HG02973 (cell line): ENCODE results near the gene COL28A1.
"Not testable (repeated sequence)": the region's sequence is repeated elsewhere in the genome, so short reads cannot be mapped to it uniquely, and the experiment has no call there.

Experiments used
- ATAC-seq: cut with Tn5 transposase; IDR thresholded peaks from one replicate; pipeline ENCODE4 v1.9.1; 2021; ENCODE audit warnings: moderate library complexity; ENCODE audit not compliant: unreplicated experiment

Gene COL28A1

DNA sequence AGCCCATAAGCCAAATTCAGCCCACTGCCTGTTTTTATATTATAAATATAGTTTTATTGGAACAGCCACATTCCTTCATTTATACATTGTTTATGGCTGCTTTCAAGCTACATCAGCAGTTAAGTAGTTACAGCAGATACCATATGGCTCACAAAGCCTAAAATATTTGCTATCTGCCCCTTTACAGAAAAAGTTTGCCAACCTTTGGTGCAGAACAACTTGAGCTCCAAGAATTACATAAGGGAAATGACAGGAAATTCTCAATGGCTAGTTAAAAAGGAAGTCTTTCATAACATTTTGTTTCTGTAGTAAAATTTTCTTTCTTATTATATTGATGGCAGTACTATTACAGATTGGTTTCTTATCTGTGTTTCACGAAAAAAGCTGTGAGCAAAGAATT is 59.3 kb downstream of the COL28A1 start:
- ATAC-seq, result no peak

DNA sequence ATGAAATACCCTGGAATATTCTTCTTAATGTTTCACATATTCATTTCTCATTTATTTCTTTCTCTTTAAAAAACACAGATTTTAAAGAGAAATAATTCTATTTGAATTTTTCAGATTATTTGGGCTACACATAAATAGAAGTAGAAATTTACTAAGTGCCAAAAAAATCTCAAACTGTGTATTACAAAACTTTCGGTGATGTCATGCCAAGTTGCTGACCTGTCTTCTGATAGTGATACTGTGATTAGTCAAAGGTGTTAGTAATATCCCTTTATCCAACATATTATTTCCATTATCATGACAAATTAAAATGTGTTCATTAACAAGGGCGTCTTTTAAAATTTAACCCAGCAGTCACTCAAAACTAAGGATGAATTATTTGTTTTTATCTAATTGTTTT is 60.1 kb downstream of the COL28A1 start:
- ATAC-seq, result no peak

DNA sequence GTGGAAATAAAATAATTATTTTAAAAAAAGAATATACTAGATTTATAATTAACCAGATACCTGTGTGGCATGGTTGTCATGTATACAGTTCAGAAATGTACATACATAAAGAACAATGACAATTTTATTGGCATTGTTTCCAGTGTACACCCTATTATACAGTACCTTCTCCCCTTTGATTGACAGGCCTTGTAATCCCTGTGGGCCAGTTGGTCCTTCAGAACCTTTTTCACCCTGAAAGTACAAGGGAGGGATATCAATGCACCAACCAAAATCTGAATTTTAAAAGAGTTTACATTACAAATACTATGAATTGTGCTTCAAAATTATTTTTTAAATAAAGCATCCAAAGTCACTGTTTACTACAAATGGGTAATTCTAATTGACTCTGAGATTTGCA is 61.2 kb downstream of the COL28A1 start:
- no peak for ATAC-seq

DNA sequence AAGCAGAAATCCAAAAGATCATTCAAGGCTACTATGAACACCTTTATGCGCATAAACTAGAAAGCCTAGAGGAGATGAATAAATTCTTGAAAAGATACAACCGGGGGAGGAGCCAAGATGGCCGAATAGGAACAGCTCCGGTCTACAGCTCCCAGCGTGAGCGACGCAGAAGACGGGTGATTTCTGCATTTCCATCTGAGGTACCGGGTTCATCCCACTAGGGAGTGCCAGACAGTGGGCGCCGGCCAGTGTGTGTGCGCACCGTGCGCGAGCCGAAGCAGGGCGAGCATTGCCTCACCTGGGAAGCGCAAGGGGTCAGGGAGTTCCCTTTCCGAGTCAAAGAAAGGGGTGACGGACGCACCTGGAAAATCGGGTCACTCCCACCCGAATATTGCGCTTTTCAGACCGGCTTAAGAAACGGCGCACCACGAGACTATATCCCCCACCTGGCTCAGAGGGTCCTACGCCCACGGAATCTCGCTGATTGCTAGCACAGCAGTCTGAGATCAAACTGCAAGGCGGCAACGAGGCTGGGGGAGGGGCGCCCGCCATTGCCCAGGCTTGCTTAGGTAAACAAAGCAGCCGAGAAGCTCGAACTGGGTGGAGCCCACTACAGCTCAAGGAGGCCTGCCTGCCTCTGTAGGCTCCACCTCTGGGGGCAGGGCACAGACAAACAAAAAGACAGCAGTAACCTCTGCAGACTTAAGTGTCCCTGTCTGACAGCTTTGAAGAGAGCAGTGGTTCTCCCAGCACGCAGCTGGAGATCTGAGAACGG is 70.5 kb downstream of the COL28A1 start:
- ATAC-seq, result not testable (repeated sequence)

DNA sequence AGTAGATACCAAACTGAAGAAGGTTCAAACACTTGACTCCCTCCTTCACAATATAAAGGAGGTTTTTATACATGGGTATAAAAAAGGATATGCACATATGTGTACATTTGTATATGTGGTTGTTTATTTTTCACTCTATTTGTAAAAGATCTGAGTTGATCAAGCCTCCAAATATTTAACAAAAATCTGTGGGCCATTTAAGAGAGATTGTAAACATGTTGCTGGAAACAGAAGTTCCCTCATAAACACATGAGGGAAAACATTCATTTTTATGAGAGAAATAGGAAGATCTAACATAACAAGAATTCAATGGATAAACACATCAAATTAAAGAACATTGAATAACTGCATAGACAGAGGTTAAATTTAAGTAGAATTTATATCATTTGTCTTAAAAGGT is 81.7 kb downstream of the COL28A1 start:
- no peak for ATAC-seq

DNA sequence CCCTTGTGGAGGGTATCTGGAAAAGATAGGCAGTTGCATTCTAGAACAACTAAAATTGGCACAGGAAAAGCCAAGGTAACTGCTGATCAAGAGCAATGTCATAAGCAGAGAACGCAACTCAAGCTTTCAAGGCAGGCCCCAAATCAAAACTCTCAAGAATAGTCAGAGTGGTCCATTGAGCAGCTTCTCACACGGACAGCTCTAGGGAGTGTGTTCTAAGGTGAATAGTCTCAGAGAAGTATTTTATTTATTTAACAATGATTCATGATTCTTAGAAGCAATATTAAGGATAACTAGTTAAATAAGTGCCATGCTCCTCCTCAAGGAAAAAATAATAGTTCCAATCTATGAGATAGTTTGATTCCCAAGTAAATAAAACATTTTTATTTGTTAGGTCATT is 83.0 kb downstream of the COL28A1 start:
- no peak for ATAC-seq

DNA sequence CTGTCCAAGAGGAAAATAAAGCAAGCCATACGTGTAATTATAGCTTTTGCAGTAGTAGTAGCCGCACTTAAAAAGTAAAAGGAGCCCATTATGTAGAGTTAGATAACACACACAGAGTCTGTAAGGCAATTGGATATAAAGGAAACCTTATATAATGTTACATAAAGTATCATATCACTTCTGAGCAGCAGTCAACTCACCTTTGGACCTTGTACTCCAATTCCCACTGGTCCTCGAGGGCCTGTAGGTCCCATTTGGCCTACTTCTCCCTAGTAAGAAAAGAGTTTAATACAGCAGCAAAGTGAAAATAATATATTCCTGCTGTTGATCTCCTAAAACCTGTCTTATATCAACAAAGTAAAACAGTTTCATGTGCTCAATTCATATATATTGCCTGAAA is 83.6 kb downstream of the COL28A1 start:
- ATAC-seq, result no peak

DNA sequence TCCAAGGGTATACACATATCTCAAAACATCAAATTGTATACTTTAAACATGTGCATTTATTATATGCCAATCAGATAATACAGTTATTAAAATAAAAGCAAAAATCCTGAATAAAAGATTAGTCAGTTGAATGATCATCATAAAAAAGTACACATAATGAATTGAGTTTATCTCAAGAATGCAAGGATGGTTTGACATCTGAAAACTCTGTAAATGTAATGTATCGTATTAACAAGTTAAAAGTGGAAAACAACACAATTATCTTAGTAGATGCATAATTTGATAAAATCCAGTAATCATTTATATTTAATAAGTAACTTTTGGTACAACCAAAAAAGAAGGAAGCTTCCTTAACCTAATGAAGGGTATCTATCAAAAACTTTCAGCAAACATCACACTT is 86.6 kb downstream of the COL28A1 start:
- no peak for ATAC-seq

DNA sequence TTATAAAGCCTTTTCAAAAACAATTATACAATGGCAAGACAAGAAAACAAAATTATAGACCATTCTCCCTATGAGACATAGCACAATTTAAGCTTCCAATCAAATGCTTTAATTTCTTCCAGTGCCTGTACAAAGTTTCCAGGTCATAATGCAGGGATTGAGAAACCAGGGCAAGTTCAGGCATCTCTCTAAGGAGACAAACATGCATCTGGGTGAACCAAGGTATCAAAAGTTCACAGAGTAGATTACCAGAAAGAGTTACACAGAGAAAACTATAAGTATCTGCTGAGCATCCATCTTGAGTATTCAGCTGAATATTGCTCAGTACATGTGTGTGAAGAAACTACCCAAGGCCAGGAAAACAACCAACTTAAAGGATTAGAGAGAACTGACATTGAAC is 89.1 kb downstream of the COL28A1 start:
- ATAC-seq, result no peak

DNA sequence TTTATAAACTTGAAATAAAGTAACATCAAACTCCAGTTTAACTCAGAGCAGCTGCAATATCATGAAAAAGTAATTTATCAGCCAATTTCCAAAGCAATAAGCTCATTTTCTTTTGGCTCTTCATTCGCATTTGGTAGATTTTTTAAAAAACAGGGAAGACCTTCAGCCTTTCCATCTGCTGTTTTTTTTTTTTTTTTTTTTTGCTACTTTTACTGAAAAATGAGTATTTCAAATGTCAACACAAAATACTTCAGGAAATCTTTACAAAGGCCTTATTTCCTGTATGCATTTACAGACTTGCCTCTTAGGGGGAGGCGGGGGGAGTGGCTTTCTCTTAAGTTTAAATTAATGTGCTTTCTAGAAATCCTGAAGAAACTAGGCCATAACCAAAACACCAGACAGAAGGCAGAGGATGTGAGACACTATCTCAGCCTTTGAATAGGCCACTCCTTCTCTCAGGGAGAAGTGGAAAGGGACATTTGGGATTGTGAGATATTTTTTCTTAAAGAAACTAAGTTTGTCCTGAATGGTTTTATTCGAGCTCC is 91.8 kb downstream of the COL28A1 start:
- no peak for ATAC-seq

DNA sequence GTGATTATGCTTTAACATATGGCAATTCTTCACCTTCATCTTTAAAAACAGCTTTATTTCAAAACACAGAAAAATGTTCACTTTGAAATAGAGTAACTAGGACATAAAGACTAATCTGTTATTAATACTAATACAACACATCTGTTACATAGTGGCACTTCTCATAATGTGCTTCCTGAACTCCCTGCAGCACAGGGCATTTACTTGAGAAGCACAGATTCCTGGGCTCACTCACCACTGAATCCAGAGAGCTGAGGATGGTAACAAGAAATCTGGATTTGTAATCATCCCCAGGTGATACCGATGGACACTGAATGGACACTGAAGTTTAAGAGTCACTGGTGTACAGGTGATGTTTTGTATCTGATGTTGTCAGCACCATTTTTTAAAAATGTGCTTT is 96.1 kb downstream of the COL28A1 start:
- ATAC-seq, result no peak

DNA sequence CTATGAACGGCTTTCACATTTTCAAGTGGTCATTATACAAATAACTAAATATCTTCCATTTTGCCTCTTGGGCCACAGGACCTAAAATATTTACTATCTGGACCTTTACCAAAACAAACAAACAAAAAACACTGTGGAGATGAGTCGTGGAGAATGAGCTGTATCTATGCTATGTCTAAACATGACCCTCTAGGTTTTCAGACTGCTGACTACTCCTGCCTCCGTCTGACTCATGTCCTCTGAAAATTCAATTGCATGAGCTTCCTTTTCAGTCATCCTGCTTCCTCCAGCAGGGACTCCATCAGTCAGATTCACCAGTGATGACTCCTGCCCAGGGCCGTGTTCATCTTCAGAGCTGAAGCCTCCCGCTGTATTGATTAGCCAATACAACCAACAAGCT is 96.8 kb downstream of the COL28A1 start:
- ATAC-seq, result no peak

DNA sequence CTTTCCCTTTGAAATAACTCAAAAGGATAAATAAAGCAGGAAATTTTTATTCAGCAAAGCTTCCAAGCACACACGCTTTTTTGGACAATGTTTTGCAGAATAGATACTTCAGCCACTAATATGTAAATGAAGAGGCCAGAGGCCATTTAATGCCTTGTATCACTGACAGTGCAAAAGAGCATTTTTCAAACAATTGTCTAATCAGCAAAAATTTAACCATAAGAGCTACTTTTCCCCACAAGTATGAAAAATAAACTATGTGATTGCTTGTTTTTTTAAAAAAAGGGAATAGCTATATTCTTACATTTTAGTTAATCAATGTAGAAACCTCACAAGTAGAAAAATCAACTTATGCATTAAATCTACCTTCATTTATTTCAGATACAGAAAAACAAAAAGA is 99.7 kb downstream of the COL28A1 start:
- ATAC-seq, result no peak

DNA sequence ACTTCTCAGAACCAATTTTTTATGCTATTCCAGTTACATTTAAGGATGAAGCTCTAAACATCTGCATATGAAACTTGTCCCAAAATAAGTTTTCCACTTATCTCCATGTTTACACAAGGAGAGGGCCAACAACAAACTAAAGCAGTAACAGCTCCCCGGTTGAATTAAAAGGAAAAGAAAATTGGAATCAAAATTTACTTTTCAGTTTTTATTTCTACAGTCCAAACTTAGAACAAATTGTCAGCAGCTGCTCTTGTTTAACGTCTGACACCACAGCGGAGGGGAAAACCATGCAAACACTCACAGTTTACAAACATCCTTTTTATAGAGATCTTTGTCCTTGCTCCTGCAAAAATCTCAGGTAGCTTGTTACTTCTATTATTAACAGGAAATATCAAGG is 101.3 kb downstream of the COL28A1 start:
- ATAC-seq, result no peak

DNA sequence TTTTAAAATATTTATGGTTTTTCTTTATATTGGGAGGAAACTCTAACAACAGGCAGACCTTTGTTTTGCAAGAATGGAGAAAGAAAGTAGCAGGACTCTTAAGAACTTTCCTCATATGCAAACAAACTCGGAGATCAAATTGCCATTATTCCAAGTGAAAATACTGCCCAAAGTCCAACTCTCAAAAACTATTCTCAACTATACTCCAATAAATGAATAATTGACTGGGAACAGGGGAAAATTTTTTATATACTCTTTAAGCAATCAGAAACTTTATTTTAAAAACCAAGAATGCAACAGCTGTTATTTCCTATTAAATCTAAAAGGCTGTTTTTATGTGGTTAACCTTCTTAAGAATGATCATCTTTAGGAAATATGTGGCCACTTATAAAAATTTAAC is 101.9 kb downstream of the COL28A1 start:
- ATAC-seq, result no peak

DNA sequence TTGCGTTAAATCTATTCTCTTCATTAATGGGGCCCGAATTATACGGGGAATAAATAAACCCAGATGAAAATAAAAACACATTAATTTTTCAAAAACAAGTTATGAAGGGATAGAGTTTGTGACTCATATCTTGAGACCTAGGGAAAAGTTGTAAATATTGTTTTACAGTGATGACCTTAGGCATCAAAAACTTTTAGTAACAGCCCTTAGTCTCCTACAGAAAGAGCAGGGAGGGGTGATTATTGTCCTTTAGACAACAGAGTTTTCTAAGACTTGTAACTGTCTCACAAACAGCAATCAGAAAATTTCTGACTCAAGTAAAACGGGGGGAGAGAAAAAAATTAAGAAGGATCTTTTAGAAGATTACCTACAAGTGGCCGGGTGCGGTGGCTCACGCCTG is 102.7 kb downstream of the COL28A1 start:
- no peak for ATAC-seq

DNA sequence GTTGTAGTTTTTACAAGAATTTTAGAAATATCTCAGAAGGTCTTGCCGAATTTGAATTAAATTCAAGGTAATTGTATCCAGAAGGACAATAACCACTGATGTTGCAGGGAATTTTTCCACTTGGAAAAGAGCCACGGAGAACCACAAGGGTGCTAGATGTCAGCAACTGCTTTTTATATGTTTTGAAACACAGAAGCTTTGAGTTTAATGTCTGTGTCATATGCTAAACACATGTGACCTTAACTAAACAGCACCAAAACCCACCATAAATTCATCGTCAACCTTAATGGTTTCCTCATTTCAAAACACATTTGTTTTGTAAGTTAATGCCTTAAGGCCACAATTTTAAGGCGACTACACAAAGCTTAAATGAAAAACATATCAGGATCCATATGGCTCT is 106.9 kb downstream of the COL28A1 start:
- no peak for ATAC-seq

DNA sequence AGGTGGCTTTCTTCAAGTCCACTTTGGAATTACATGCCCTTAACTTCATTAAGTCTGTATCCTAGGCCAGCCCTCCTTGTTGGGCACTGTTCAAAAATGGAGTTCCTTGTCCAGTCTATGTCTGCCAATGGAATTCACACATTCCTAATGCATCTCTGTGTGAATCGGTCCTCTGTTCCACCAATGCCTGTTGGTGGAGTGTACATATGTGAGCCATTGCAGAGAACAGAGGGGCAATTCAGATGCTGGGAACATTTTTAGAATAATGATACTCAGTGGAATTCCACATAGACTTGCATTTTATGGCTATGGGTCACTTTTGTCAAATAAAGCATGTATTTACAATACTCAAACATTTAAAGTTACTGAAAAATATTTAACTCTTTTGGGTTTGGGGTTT is 108.3 kb downstream of the COL28A1 start:
- no peak for ATAC-seq

DNA sequence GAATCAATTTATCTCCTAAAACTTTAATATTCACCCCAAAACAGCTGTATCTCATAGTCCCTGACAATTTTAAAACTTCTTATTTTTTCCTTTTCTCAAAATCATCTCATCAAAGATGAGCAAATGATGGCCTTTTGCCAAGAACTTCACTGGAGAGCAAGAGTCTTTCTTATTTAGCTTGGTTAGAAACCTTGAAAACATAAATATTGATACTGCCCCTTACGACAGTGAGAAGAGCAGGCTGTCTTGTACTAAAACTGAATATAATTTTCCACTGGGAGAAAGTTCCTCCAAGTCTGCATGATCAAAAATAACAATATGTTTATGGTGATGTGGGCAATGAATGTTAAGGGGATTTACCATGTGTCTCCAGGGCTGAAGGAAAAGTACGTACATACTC is 109.0 kb downstream of the COL28A1 start:
- ATAC-seq, result no peak

DNA sequence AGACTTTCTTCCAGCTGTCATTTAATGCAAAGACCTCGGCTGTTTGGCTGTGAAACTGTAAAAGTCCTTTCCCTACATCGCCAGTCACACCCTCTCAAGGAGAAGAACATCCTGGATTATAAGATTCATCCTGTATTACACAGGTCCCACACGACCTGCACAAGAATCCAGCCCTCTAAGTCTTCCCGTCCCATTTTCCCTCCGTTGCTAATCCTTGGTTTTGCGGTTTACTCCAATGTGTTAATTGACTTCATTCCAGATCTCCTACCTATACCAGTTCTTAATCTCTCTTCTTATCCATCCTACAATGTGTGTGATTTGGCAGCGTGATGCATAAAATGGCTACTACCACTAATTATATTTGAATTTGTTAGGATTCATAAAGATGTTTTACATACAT is 110.4 kb downstream of the COL28A1 start:
- ATAC-seq, result no peak

DNA sequence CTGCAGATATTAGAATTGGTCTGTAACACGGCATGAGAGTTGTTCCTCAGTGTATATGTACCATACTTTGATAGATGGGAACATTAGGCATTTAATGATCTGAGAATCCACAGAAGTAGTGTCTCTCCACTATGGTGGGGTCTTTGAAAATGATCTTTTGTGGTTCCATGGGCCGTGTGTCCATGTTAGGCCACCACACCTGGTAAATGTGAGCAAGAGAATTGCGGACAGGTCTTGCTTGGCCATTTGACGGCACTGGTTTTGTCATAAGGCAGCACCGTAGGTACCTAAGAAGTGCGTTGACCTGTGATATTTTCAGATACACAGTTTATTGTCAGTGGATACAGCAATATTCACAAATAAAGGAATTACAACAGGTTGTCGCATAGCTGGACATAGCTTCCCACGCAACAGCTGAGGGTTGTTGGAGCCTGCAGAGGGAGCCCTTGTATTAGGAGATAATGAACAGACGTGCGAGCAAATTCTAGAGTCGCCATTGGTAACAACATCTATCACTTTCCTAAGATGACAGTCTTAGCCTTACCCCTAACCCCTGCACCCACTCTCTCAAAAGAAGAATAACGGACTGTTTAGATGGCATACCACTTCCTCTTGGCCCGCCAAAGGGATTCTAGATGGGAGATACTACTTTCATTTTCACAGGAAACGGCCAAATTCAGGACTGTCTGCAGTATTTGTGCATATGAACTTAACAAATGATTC is 111.4 kb downstream of the COL28A1 start:
- ATAC-seq, result peak; percentile 82

DNA sequence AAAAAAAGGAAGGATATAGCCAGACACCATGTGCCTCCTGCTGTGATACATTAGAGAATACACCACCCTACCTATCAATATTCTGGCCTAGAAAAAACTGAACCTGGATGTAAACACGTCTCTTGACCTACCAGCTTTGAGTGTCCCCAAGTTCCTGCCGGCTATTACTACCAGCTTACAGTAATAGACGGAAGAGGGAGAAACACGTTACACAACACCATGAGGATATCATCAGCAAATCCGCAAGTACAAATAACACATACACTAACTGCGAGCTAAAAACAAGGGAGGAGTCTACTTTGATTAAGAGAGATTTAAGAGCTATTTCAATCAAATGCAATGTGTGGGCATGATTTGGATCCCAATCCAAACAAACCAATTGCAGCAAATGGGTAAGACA is 113.0 kb downstream of the COL28A1 start:
- ATAC-seq, result no peak
